SJCRH30 (cell line): ENCODE results near the gene LAS1L. TPM values are rescaled to one million over a fixed set of nuclear protein-coding genes. Genes with fewer than 3 reads are reported as not detected.
A peak's percentile ranks its signal among the peaks of the same experiment; 100 is the strongest.
"Not testable (repeated sequence)": the region's sequence is repeated elsewhere in the genome, so short reads cannot be mapped to it uniquely, and the experiment has no call there.

Experiments used
- DNase-seq, 2 experiments: peaks; one replicate each; pipeline ENCODE4 v3.0.0-alpha.2; 2015 to 2020
- H3K27ac ChIP-seq: fragments of 250-450 bp; sonication (Bioruptor Pico); 2 replicates; pipeline ENCODE4 v1.5.1; 2020; ENCODE audit warnings: mild to moderate bottlenecking, moderate library complexity
- H3K27me3 ChIP-seq: fragments of 250-450 bp; sonication (Bioruptor Pico); 2 replicates; pipeline ENCODE4 v1.5.1; 2020; ENCODE audit warnings: mild to moderate bottlenecking, moderate library complexity
- H3K36me3 ChIP-seq: fragments of 250-450 bp; sonication (Bioruptor Pico); 2 replicates; pipeline ENCODE4 v1.5.1; 2020; ENCODE audit warnings: mild to moderate bottlenecking, moderate library complexity
- H3K4me1 ChIP-seq: fragments of 250-450 bp; sonication (Bioruptor Pico); 2 replicates; pipeline ENCODE4 v1.5.1; 2020; ENCODE audit warnings: mild to moderate bottlenecking, moderate library complexity
- H3K4me3 ChIP-seq: fragments of 250-450 bp; sonication (Bioruptor Pico); 2 replicates; pipeline ENCODE4 v1.5.1; 2020; ENCODE audit warnings: mild to moderate bottlenecking, moderate library complexity
- H3K9me3 ChIP-seq: fragments of 250-450 bp; sonication (Bioruptor Pico); replicated peaks from 2 replicates; pipeline ENCODE4 v1.5.1; 2020; ENCODE audit warnings: mild to moderate bottlenecking, moderate library complexity
- total RNA-seq: library from RNA; depleted of rRNA; stranded (reverse); fragments of >200 nt; shearing (Covaris generic); gene quantifications from 2 replicates; pipeline ENCODE4 v1.2.3, GENCODE V29; 2014

Gene LAS1L
- total RNA-seq, 1 experiment from 2014 or later: 72.8 TPM

DNA sequence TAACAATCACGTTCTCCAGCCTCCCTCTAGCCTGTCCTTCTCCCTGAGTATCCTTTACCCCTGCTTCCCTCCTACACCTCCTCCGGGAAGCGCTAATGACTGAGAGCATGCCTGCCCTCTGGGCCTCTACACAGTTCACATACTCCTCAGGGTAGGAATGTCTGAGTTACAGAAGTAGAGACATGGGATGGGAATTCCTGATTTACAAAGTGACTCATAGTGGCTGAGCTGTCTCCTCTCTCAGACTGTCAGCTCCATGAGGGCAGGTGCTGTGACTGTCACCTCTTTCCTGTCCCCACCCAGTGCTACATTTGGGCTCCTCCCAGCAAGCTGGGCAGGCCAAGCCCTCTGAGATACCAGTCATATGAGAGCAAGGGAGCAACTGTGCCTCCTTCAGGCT lies 2.6 kb downstream of the LAS1L start:
- no peak for DNase-seq
- no peaks in the 10 kb centered on the region; the same call in 1 of the 2 replicates for H3K9me3 ChIP-seq
- no peak overlapping the region for H3K27ac ChIP-seq
- no peaks in the 10 kb centered on the region for H3K27me3 ChIP-seq
- peaks cover 4% of the 10 kb centered on the region; the same call in 1 of the 2 replicates for H3K4me1 ChIP-seq
- H3K36me3 ChIP-seq: peaks cover 40% of the 10 kb centered on the region
- H3K4me3 ChIP-seq: no peak overlapping the region

- Histone ChIP-seq H3K4me1 (no peaks in the 10 kb centered on the region; the same call in 1 of the 2 replicates), H3K4me3 (no peak overlapping the region), H3K27me3 (no peaks in the 10 kb centered on the region), H3K36me3 (peaks cover 49% of the 10 kb centered on the region), H3K9me3 (no peaks in the 10 kb centered on the region), H3K27ac (no peak overlapping the region)
- DNase-seq: peak; percentile 41 to 69
Observed at GRCh38 chrX:65528705-65529340, 5.8 kb downstream of the LAS1L start.

DNA sequence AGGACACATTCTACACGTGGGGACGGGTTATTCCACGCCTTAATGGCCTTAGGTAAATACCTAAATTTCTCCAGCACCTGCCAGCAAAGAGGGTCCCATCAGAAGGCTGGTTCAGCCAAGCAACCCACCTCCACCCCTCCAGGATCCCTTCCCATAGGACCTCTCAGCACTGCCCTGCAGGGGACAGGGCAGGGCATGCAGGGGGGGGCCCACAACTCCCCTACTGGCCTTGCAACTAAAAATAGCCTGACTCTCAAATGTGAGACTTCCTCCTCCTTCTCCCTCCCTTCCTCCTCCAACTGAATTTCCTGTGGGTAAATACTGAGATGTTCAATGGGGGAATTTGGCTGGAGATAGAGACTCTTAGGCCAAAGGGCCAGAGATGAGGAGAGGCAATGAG lies 6.3 kb downstream of the LAS1L start:
- Histone ChIP-seq H3K36me3 (peaks cover 51% of the 10 kb centered on the region), H3K4me1 (no peaks in the 10 kb centered on the region; the same call in 1 of the 2 replicates), H3K9me3 (no peaks in the 10 kb centered on the region), H3K27me3 (no peaks in the 10 kb centered on the region), H3K4me3 (no peak overlapping the region), H3K27ac (no peak overlapping the region)
- DNase-seq: no peak

GRCh38 chrX:65524139-65524538 lies 10.4 kb downstream of the LAS1L start:
- Histone ChIP-seq H3K4me1 (no peaks in the 10 kb centered on the region), H3K9me3 (no peaks in the 10 kb centered on the region), H3K36me3 (peaks cover 44% of the 10 kb centered on the region), H3K27ac (no peak overlapping the region), H3K27me3 (no peaks in the 10 kb centered on the region), H3K4me3 (no peak overlapping the region)
- no peak for DNase-seq

DNA sequence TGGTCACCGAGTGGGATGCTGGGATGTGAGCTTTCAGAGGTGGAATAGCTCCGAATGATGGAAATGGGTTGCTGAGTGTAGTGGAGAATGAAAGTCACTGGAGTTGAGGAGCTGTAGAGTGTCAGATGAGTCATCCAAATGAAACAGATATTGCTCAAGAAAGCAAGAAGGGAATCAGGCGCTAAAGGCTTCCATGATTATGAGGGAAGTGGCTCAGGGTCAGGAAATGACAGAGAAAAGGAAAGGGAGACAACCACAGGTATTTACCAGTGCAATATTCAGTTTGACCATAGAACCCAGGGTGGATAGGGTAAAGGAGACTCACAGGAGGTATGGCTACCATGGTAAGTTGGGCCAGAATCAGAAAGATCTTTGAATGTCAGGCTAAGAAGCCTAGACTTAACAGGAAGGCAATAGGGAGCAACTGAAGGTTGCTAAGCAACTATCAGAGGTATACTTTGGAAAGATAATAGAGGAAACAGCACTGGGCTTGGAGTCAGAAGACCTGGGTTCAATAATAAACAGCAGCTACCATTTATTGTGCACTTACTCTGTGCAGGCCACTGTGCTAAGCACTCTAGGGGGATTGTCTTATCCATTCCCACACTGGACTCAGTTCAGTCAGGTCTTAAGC lies 11.7 kb downstream of the LAS1L start:
- no peaks in the 10 kb centered on the region for H3K9me3 ChIP-seq
- no peak overlapping the region for H3K27ac ChIP-seq
- H3K4me1 ChIP-seq: no peaks in the 10 kb centered on the region
- H3K4me3 ChIP-seq: no peak overlapping the region
- H3K36me3 ChIP-seq: peaks cover 36% of the 10 kb centered on the region
- no peak for DNase-seq
- no peaks in the 10 kb centered on the region for H3K27me3 ChIP-seq

GRCh38 chrX:65519530-65519929 lies 15.1 kb downstream of the LAS1L start:
- H3K36me3 ChIP-seq: peaks cover 28% of the 10 kb centered on the region

DNA sequence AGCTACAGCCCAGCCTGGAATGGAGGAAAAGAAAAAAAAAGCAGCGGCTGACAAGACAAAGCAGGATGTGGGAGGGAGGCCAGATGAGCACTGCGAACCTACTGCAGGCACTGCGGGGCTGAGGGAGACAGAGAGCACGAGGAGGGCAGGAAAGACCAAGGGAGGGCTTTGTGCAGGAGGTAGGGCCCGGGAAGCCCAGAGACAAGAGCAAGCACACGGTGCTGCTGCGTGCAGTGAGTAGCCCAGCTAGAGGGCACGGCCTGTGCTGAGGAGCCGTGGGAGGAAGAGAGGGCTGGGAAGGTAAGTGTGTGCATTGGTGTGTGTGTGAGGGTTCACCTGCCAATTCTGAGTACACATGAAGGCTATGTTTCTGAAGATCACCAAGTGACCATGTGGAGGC lies 15.6 kb downstream of the LAS1L start:
- not testable (repeated sequence) for H3K27me3 ChIP-seq, H3K9me3 ChIP-seq, H3K4me1 ChIP-seq, DNase-seq, H3K4me3 ChIP-seq, H3K27ac ChIP-seq
- H3K36me3 ChIP-seq: peaks cover 28% of the 10 kb centered on the region

More at GRCh38 chrX:65519530-65519929, 15.1 kb downstream of the LAS1L start:
- not testable (repeated sequence) for H3K4me3 ChIP-seq, H3K27ac ChIP-seq, H3K9me3 ChIP-seq, H3K27me3 ChIP-seq, DNase-seq, H3K4me1 ChIP-seq

DNA sequence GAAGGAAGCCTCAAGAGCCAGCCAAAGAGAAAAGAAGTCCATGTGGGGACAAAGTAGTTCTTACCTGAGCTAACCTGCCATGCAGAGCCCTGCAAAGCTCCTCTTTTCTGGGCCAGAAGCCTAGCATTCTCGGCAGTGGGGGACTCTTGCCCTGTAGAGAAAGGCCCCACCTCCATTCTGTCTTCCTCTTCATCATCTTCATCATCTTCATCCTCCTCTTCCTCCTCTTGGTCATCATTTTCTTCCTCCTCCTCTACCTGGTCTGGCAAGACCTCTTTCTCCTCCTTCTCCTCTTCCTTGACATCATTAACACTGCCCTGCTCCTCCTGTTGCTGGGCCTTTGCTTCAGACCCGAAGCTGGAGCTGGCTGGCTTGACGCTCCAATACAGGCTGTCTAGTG lies 16.7 kb downstream of the LAS1L start:
- Histone ChIP-seq H3K9me3 (no peaks in the 10 kb centered on the region), H3K4me1 (no peaks in the 10 kb centered on the region)

DNA sequence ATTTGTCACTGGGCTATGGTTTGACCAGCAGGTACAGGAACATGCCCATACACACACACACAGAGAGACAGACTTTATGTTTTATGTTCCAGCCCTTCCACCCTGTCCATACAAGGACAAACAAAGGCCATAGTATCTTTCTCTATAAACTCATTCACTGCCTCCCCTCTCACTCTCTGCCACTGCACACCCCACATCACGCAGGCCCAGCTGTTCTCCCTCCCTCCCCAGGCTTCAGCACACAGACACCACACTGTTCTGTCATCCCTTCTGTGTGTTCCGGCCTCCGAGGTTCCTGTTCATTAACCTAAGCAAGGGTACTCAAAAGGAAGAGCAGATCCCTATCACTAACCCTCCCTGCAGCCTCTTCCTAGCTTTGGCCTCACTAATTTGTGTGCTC lies 17.8 kb downstream of the LAS1L start:
- Histone ChIP-seq H3K36me3 (peaks cover 19% of the 10 kb centered on the region), H3K4me1 (no peaks in the 10 kb centered on the region), H3K27me3 (no peaks in the 10 kb centered on the region), H3K9me3 (no peaks in the 10 kb centered on the region), H3K27ac (no peak overlapping the region), H3K4me3 (no peak overlapping the region)
- DNase-seq: no peak

More for the DNA sequence above, 16.7 kb downstream of the LAS1L start:
- peaks cover 23% of the 10 kb centered on the region for H3K36me3 ChIP-seq
- no peaks in the 10 kb centered on the region for H3K27me3 ChIP-seq
- H3K27ac ChIP-seq: no peak overlapping the region
- no peak for DNase-seq
- H3K4me3 ChIP-seq: no peak overlapping the region

- Histone ChIP-seq H3K36me3 (peaks cover 11% of the 10 kb centered on the region), H3K27ac (no peak overlapping the region), H3K4me1 (no peaks in the 10 kb centered on the region), H3K27me3 (no peaks in the 10 kb centered on the region), H3K9me3 (no peaks in the 10 kb centered on the region), H3K4me3 (no peak overlapping the region)
- DNase-seq: no peak
Observed at GRCh38 chrX:65513610-65514009, 21.0 kb downstream of the LAS1L start.

DNA sequence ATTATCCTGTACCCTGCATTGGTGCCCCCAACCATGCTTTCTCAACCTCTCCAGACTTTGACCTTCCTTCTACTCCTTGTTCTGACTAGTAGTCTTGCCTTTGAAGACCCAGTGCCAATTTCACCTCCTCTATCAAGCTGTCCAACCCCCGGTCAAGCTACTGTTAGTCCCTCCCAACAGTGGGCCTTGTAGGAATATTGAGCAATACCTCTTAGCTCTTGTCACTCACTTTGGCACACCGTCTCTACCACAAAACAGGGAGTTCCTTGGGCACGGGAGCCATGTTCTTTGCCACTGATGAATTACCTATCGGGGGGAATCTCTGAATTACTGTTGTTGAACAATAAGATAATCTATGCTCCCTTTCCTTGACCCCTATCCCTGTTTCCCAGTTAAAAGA lies 25.2 kb downstream of the LAS1L start:
- Histone ChIP-seq H3K27ac (no peak overlapping the region), H3K4me3 (no peak overlapping the region), H3K9me3 (no peaks in the 10 kb centered on the region), H3K36me3 (peaks cover 3% of the 10 kb centered on the region; the same call in 1 of the 2 replicates), H3K4me1 (no peaks in the 10 kb centered on the region), H3K27me3 (no peaks in the 10 kb centered on the region)
- no peak for DNase-seq

- Histone ChIP-seq H3K27ac (no peak overlapping the region), H3K36me3 (peaks cover 3% of the 10 kb centered on the region; the same call in 1 of the 2 replicates), H3K27me3 (no peaks in the 10 kb centered on the region), H3K9me3 (no peaks in the 10 kb centered on the region), H3K4me3 (no peak overlapping the region), H3K4me1 (no peaks in the 10 kb centered on the region)
- no peak for DNase-seq
Observed at GRCh38 chrX:65508851-65509250, 25.7 kb downstream of the LAS1L start.

GRCh38 chrX:65502618-65503017 lies 32.0 kb downstream of the LAS1L start:
- H3K9me3 ChIP-seq: no peaks in the 10 kb centered on the region
- DNase-seq: no peak
- no peaks in the 10 kb centered on the region for H3K27me3 ChIP-seq
- H3K4me3 ChIP-seq: no peak overlapping the region
- H3K36me3 ChIP-seq: no peaks in the 10 kb centered on the region; the same call in 1 of the 2 replicates
- no peaks in the 10 kb centered on the region for H3K4me1 ChIP-seq
- no peak overlapping the region for H3K27ac ChIP-seq

DNA sequence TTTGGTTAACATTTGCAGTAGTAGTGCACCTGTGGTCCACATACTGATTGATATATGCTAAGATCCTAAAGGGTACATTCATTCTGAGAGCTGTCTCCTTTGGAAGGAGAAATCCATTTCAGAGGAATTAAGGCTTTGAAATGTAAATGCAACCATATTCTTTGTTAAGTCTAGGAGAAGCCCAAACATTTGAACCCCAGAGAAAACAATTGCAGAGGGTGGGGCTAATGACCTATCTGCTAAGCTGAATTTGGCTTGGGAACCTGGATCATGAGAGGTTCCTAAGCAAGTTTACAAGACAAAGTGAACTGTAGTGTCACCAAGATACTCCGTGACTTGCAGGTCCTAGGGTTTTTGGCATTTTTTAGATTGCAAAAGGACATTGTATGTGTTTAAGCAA lies 41.2 kb downstream of the LAS1L start:
- Histone ChIP-seq H3K4me1 (no peaks in the 10 kb centered on the region), H3K27ac (no peak overlapping the region), H3K4me3 (no peak overlapping the region), H3K9me3 (no peaks in the 10 kb centered on the region), H3K27me3 (no peaks in the 10 kb centered on the region), H3K36me3 (no peaks in the 10 kb centered on the region)
- no peak for DNase-seq

GRCh38 chrX:65491620-65492019 lies 43.0 kb downstream of the LAS1L start:
- Histone ChIP-seq H3K27me3 (no peaks in the 10 kb centered on the region), H3K9me3 (no peaks in the 10 kb centered on the region), H3K4me1 (no peaks in the 10 kb centered on the region), H3K27ac (no peak overlapping the region), H3K4me3 (no peak overlapping the region), H3K36me3 (no peaks in the 10 kb centered on the region)
- DNase-seq: no peak

- H3K27me3 ChIP-seq: no peaks in the 10 kb centered on the region
- H3K36me3 ChIP-seq: no peaks in the 10 kb centered on the region
- DNase-seq: no peak
- H3K4me1 ChIP-seq: no peaks in the 10 kb centered on the region
- no peak overlapping the region for H3K4me3 ChIP-seq
- H3K9me3 ChIP-seq: no peaks in the 10 kb centered on the region
- no peak overlapping the region for H3K27ac ChIP-seq
Observed at GRCh38 chrX:65488495-65488894, 46.1 kb downstream of the LAS1L start.
